Posterior vena cava (tissue), 2 donors: ENCODE data around the gene NANOGP8. TPM values are rescaled to one million over a fixed set of nuclear protein-coding genes. Genes with fewer than 3 reads are reported as not detected.
"Not testable (repeated sequence)": the region's sequence is repeated elsewhere in the genome, so short reads cannot be mapped to it uniquely, and the experiment has no call there.

Experiments used
- DNase-seq: peaks from one replicate; pipeline ENCODE4 v3.0.0-alpha.2; 2020; ENCODE audit warnings: low spot score
- intact Hi-C, 2 donors: fragments of 100-400 bp; cut with DNase I; formaldehyde crosslinking; loops; one replicate each; pipeline versions ENCODE4 v1.14.1 to v1.14.2; 2022 to 2023
- total RNA-seq, 2 donors: library from RNA; stranded (reverse); fragmentation: NEBNext Ultra II Directional; extraction: Animal tissue kit (Norgen Biotek cat#: 25700); gene quantifications; one replicate each; pipeline ENCODE4 v1.2.1, GENCODE V29; 2021
- donor health status: DM: yes; HTN: yes; CAD: no.
- donor health status: DM: yes; HTN: yes; CAD: no.

NANOGP8 gene
- total RNA-seq, 2 donors from 2014 or later: 0.48 TPM; not detected in 1

DNA sequence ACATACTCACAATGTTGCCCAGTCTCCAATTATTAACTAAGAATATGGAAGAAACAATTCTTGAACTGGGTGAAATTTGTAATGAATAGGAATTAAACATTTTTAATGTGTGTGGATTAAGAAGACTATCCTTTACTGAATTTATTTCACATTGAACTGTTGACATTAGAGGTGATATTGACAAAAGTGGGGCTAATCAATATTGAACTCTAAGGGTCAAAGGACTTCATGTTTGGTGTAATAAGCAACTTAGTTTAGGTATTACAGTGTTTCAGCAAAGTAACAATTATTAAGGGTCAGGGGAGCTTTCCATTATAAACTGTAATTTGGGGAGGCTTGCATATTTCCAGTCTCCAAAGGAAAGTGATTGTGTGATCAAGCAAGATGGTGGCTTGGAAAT lies 16.2 kb upstream of the NANOGP8 start:
- intact Hi-C loops: no loop called here
- no peak for DNase-seq

DNA sequence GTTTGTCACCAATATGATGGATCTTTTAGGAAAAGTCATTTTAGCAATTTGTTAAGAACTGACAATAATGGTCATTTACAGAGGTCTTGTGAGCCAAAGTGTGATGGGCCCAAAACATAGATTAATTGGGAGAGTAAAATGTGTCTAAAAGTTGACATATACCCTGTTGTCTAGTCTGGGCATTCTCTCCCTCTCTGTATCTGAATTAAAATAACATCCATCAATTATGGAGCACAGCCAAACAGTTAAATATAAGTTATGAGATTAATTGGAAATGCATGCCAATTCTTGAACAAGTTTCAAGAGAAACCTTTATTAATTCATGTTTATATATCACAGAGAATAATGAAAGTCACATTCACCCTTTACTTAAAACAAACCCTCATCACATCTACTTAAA lies 13.6 kb upstream of the NANOGP8 start:
- intact Hi-C loops: no loop called here
- DNase-seq: no peak

DNA sequence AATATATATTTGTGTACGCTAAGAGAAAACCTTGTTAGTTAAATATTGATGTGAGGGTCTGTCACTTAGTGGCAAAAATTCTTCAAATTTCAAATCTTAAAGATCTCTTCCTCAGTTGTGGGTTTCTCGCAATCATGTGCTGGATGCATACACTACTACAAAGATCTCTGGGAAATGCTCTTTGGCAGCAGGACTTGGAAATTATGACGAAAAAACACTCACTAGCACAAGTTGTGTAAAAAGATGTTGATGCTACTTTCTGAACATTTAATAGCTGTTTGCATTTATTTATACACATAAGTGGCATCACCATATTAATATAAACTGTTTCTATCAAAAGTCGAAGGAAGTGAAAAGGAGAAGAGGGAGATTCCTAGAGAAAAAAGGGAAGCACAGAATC lies 10.8 kb upstream of the NANOGP8 start:
- intact Hi-C loops: no loop called here
- DNase-seq: no peak

DNA sequence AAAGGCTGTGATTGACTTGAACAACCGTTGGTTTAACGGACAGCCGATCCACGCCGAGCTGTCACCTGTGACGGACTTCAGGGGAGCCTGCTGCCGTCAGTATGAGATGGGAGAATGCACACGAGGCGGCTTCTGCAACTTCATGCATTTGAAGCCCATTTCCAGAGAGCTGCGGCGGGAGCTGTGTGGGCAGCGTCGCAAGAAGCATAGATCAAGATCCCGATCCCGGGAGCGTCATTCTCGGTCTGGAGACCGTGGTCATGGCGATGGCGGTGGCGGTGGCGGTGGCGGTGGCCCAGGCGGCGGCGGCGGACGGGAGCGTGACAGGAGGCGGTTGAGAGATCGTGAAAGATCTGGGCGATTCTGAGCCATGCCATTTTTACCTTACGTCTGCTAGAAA lies 7.8 kb upstream of the NANOGP8 start:
- intact Hi-C loops: no loop called here
- no peak for DNase-seq

GRCh38 chr15:35092311-35092710 lies 7.2 kb upstream of the NANOGP8 start:
- intact Hi-C loops: no loop called here
- no peak for DNase-seq

GRCh38 chr15:35090104-35090807 lies 5.2 kb upstream of the NANOGP8 start:
- intact Hi-C loops: no loop called here
- no peak for DNase-seq

GRCh38 chr15:35089551-35089950 lies 4.5 kb upstream of the NANOGP8 start:
- intact Hi-C loops: no loop called here
- DNase-seq: no peak

DNA sequence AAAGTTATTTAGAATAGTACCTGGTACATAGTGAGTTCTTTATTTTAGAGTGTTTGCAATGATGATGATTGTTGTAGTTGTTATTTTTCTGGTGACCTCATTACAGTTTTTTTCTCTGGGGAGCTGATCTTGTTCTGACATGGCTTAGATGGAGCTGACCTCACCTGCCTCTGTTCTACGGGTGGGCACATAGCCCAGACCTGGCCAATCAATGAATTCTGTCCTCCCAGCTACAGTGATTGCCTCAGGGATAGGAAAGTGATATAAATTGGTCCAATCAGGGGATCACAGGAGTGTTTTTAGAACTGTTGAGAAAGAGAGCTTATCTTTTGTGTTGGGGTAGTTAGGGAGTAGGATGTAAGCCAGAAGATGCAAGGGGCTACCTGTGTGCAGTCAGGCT lies 3.2 kb upstream of the NANOGP8 start:
- no peak for DNase-seq
- intact Hi-C loops: no loop called here

GRCh38 chr15:35087759-35088158 lies 2.7 kb upstream of the NANOGP8 start:
- intact Hi-C loops: no loop called here
- no peak for DNase-seq

GRCh38 chr15:35082371-35083348 lies 2.4 kb downstream of the NANOGP8 start:
- intact Hi-C loops, DNase-seq: not testable (repeated sequence)

DNA sequence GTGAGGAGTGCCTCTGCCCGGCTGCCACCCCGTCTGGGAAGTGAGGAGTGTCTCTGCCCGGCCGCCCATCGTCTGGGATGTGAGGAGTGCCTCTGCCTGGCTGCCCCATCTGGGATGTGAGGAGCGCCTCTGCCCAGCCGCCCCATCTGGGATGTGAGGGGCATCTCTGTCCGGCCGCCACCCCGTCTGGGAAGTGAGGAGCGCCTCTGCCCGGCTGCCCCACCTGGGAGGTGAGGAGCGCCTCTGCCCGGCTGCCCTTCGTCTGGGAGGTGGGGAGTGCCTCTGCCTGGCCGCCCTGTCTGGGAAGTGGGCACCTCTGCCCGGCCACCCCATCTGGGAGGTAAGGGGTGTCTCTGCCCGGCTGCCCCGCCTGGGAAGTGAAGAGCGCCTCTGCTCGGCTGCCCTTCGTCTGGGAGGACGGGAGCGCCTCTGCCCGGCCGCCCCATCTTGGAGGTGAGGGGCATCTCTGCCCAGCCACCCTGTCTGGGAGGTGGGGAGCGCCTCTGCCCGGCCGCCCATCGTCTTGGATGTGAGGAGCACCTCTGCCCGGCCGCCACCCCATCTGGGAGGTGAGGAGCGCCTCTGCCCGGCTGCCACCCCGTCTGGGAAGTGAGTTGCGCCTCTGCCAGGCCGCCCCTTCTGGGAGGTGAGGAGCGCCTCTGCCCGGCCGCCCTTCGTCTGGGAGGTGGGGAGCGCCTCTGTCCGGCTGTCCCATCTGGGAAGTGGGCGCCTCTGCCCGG lies 3.3 kb downstream of the NANOGP8 start:
- DNase-seq: not testable (repeated sequence)
- intact Hi-C loops: loop anchor here in 1 of 2 donors (2.0 kb wide), 1 partner anchor 51 kb away; no protein-coding TSS in a partner anchor

DNA sequence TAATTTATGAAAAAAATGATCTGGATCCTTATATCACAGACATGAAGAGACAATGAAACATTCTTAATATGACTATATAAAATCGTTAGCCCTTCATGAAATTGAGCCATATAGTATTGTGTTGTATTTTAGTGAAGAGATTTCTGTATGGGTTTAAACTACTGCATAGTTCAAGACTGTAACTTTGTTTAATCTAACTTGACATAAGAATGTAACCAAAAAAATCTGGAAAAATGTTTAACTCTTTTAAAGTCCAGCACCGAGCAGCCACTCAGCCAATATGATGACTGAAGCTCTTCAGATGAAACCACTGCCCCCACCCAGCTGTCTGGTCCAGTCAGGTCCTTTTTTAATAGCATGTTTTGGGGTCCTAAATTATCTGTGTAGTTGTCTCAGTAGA lies 4.9 kb downstream of the NANOGP8 start:
- no peak for DNase-seq
- intact Hi-C loops: loop anchor here in 1 of 2 donors (2.0 kb wide), 1 partner anchor 49 kb away; no protein-coding TSS in a partner anchor

- DNase-seq: no peak
- intact Hi-C loops: loop anchor here in 1 of 2 donors (5.0 kb wide), 1 partner anchor 364 kb away; no protein-coding TSS in a partner anchor
Measured at GRCh38 chr15:35078221-35078915, 6.7 kb downstream of the NANOGP8 start.

DNA sequence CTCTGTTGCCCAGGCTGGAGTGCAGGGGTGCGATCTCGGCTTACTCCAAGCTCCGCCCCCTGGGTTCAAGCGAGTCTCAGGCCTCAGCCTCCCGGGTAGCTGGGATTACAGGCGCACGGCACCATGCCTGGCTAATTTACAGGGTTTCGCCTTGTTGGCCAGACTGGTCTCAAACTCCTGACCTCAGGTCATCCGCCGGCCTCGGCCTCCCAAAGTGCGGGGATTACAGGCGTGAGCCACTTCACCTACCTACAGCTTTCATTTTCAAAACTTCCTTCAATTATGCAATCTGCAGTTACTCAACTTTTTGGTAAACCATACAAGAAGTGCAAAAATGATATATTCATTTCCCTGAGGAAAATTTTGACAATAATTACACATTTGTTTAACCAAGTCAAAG lies 14.0 kb downstream of the NANOGP8 start:
- no peak for DNase-seq
- intact Hi-C loops: no loop called here

DNA sequence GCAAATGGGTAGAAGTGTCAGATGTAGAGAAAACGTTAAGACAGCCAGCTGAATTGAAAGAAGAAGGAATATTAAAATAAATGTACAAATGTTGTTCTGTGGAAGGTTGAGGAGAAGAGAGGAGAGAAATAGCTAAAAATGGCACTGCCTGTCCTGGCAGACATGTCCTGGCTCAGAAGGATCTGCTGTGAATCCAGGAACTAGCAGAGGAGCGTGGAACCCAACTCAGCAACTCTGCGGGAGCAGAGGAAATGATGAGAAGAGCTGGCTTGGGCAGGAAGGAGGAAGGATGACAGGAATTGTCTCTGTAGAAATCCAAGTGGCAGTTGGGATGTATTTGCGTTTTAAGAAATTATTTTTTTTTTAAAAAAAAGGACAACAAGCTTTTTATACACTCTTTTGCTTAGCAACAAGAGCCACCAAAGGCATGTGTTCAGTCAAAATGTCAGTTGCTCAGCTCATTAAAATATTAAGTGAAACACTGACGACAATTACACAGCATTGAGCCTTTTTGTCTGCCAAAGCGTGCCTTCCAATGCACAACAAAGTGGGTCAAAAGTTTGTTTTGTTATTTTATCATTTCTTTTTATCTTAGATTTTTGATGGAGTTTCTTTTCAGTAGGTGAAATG lies 16.1 kb downstream of the NANOGP8 start:
- intact Hi-C loops: no loop called here
- DNase-seq: no peak

DNA sequence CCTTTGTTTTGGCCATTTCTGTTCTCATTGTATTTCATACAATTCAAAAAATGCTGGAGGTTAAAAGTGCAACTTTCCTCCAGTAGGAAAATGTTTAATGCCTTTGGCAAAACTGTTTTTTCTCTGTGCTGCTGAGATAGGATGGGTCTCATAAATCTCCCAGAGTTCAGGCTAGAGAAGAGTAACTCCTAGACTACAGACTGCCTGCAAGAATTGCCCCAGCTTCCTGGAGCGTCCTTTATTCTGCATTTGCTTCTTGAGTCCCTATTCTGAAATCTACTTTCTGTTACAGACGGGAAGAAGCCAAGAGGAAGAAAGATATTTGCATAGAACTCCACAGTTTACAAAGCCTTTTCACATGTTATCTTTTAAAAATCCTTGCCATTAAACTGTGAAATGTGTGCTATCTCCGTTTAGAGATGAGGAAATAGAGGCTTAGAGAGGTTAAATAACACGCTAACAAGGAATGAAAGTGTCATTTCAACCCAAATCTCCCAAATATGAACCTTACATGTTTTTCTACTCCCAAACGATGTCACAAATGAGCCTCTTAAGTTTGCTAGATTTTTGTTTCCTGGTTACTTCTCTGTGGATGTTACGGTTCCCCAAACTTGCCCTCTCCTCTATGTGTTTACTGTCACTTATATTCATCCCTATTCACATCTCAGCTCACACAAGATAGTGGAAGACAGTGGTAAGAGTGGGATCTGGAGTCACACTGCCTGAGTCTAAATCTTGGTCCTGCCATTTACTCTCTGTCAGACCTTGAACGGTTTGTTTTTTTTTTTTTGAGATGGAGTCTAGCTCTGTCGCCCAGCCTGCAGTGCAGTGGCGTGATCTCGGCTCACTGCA lies 17.4 kb downstream of the NANOGP8 start:
- intact Hi-C loops: no loop called here
- no peak for DNase-seq

DNA sequence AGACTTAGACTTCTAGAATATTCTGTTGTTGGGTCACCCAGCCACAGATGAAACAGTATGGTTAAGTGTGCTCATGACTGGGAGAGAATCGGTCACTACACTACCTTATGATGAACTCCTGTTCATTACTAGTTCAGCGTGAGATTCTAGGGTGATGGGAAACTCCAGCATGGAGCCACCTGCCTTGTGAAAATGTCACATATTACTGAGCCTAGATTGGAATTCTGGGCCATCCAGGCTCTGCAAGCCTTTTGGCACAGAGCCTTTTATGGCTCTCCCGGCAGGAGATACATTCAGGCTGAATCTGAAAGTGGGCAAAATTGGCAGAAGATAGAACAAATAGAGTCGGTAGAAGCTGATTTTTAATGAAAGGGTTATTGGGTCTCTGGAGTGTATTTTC lies 19.0 kb downstream of the NANOGP8 start:
- intact Hi-C loops: no loop called here

More for the DNA sequence above, 19.0 kb downstream of the NANOGP8 start:
- DNase-seq: no peak
